Progenitor cell of endocrine pancreas (in vitro differentiated cells): ENCODE results near the gene SNAPC4. TPM values are rescaled to one million over a fixed set of nuclear protein-coding genes. Genes with fewer than 3 reads are reported as not detected.

ENCODE experiments used
- DNase-seq: peaks from one replicate; pipeline ENCODE4 v3.0.0; 2021; ENCODE audit warnings: low spot score; ENCODE audit not compliant: unreplicated experiment
- H3K27ac Mint-ChIP-seq: 2 replicates; pipeline ENCODE4 v1.8.0; 2021; ENCODE audit warnings: mild to moderate bottlenecking, moderate library complexity, mixed read lengths
- H3K27me3 Mint-ChIP-seq: 2 replicates; pipeline ENCODE4 v1.8.0; 2021; ENCODE audit warnings: mixed read lengths
- H3K36me3 Mint-ChIP-seq: 2 replicates; pipeline ENCODE4 v1.8.0; 2022; ENCODE audit warnings: mixed read lengths; ENCODE audit not compliant: insufficient read depth
- H3K4me1 Mint-ChIP-seq: 2 replicates; pipeline ENCODE4 v1.8.0; 2021; ENCODE audit warnings: low read depth, mixed read lengths
- H3K4me3 Mint-ChIP-seq: 2 replicates; pipeline ENCODE4 v1.8.0; 2021; ENCODE audit warnings: low read depth, mild to moderate bottlenecking, moderate library complexity, mixed read lengths
- H3K9me3 Mint-ChIP-seq: 2 replicates; pipeline ENCODE4 v1.8.0; 2021; ENCODE audit warnings: low read depth, mixed read lengths
- total RNA-seq: library from RNA; stranded (reverse); gene quantifications from 2 replicates; pipeline ENCODE4 v1.2.1, GENCODE V29; 2021
- TF ChIP-seq, protein P1 (sequence below): fragments of 200-600 bp; sonication (generic); IDR thresholded peaks from one replicate; pipeline ENCODE4 v1.5.0; 2021; ENCODE audit warnings: antibody characterized with exemption, mild to moderate bottlenecking; ENCODE audit not compliant: unreplicated experiment

The SNAPC4 gene
- total RNA-seq, 1 donor from 2014 or later: 22.3 TPM

DNA sequence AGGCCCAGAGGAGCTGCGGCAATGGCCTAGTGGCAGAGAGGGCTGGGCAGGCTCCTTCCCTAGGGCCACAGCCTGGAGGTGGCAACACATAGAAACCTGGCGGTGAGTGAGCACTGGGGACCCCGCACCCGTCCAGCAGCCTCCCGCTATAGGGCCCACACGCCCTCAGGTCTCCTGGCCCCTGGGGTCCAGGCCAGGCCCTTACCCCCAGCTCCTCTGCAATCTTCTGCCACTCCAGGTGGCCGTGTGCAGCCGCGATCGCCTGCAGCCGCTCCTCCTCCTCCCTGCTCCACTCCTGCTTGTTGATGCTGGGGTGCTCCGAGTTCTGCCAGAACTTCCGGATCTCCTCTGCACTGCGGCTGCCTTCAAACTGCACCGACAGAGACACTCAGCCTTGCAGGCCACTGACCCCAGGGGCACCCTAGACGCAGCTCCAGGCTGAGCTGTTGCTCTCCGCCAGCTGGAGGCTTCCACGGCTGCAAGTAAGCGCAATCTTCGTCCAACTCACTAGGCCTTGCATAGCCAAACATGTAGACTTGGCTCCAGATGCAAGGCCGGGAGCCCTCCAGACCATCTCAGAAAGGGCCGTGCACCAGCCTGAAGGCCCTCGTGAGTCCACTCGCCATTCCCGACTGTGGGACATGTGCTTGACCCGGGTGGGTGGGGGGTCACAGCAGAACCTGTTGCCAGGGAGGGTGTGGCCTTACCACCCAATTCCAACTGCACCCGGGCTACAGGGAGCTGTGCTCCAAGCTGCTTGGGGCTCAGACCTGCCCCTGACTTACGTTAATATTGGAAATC is 8.0 kb downstream of the SNAPC4 start:
- TF ChIP-seq, protein P1, sequence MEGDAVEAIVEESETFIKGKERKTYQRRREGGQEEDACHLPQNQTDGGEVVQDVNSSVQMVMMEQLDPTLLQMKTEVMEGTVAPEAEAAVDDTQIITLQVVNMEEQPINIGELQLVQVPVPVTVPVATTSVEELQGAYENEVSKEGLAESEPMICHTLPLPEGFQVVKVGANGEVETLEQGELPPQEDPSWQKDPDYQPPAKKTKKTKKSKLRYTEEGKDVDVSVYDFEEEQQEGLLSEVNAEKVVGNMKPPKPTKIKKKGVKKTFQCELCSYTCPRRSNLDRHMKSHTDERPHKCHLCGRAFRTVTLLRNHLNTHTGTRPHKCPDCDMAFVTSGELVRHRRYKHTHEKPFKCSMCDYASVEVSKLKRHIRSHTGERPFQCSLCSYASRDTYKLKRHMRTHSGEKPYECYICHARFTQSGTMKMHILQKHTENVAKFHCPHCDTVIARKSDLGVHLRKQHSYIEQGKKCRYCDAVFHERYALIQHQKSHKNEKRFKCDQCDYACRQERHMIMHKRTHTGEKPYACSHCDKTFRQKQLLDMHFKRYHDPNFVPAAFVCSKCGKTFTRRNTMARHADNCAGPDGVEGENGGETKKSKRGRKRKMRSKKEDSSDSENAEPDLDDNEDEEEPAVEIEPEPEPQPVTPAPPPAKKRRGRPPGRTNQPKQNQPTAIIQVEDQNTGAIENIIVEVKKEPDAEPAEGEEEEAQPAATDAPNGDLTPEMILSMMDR: no peak
- H3K4me1 Mint-ChIP-seq: no peaks in the 10 kb centered on the region
- H3K36me3 Mint-ChIP-seq: peaks cover 14% of the 10 kb centered on the region
- H3K9me3 Mint-ChIP-seq: no peaks in the 10 kb centered on the region
- no peak overlapping the region for H3K4me3 Mint-ChIP-seq
- H3K27ac Mint-ChIP-seq: no peak overlapping the region
- DNase-seq: no peak
- H3K27me3 Mint-ChIP-seq: no peaks in the 10 kb centered on the region

DNA sequence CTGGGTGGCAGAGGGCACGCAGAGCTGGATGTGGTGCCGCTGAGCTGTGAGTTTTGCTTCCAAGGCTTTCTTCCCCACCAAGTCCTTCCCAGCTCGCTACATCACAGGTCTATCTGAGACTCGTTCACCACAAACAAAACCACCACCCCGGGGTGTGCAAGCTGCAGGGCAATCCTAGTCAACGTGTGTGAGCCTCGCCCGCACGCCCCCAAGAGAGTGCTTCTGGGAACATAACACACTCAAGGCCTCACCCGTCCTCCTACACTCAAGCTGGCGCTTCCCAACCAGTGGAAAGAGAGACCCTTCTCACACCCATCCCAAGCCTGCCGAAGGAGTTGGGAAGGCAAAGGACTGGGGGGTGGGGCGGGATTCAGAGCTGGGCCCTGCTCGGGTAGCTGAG is 10.6 kb downstream of the SNAPC4 start:
- H3K4me3 Mint-ChIP-seq: no peak overlapping the region
- H3K36me3 Mint-ChIP-seq: peaks cover 22% of the 10 kb centered on the region
- H3K27ac Mint-ChIP-seq: no peak overlapping the region

DNA sequence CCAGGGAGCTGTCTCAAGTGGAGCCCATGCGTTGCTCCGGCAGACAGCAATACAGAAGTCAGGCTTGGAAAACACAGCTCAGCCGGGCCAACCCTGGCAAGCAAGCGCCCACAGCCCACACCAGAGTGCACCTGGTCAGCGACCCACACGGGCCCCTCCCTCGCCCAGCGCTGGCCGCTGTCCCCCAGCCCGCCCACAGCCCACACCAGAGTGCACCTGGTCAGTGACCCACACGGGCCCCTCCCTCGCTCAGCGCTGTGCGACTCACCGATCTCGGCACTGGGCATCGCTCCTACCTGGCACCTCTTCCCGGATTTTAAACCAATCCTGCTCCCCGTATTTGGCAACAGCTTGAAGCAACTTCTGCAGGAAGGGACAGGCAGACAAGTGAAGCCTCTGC is 12.8 kb downstream of the SNAPC4 start:
- H3K36me3 Mint-ChIP-seq: peaks cover 22% of the 10 kb centered on the region

More for the DNA sequence above, 10.6 kb downstream of the SNAPC4 start:
- Mint-ChIP-seq H3K9me3 (no peaks in the 10 kb centered on the region), H3K27me3 (no peaks in the 10 kb centered on the region), H3K4me1 (no peaks in the 10 kb centered on the region)
- no peak for DNase-seq
- TF ChIP-seq, protein P1: no peak

DNA sequence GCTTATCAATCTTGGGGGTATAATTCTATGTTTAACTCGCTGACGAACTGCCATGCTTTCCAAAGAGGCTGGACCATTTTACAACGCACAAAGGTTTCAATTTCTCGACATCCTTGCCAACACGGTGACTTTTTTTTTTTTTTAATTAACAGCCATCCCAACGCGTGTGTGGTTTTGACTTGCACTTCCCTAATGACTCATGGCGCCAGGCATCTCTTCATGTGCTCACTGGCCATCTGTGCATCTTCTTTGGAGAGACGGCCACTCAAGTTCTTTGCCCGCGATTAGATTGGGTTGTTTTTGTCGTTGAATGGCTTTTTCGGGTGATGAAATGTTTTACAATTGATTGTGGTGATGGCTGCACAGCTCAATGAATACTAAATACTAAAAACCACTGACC is 14.0 kb downstream of the SNAPC4 start:
- H3K27ac Mint-ChIP-seq: no peak overlapping the region
- H3K36me3 Mint-ChIP-seq: peaks cover 18% of the 10 kb centered on the region

More for the DNA sequence above, 12.8 kb downstream of the SNAPC4 start:
- no peak overlapping the region for H3K27ac Mint-ChIP-seq
- no peak for DNase-seq
- H3K4me3 Mint-ChIP-seq: no peak overlapping the region
- H3K4me1 Mint-ChIP-seq: no peaks in the 10 kb centered on the region
- no peaks in the 10 kb centered on the region for H3K27me3 Mint-ChIP-seq
- no peaks in the 10 kb centered on the region for H3K9me3 Mint-ChIP-seq
- TF ChIP-seq, protein P1: no peak

DNA sequence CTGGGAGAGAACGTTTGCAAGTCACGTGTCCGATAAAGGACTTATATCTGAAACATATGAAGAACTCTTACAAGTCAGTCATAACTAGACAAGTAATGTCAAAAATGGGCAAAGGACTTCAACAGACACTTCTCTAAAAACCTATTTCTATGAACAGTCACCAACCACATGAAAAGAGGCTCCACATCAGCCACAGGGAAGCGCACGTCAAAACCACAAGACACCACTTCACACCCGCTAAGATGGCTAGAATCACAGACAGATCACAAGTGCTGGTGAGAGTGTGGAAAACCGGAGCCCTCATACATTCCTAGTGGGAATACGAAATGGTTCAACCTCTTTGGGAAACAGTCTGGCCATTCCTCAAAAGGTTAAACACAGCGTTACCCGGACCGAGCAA is 15.0 kb downstream of the SNAPC4 start:
- peaks cover 18% of the 10 kb centered on the region for H3K36me3 Mint-ChIP-seq
- TF ChIP-seq, protein P1: no peak
- no peaks in the 10 kb centered on the region for H3K9me3 Mint-ChIP-seq

More for the DNA sequence above, 14.0 kb downstream of the SNAPC4 start:
- no peaks in the 10 kb centered on the region for H3K9me3 Mint-ChIP-seq
- no peak for DNase-seq
- TF ChIP-seq, protein P1: no peak
- H3K4me1 Mint-ChIP-seq: no peaks in the 10 kb centered on the region
- H3K4me3 Mint-ChIP-seq: no peak overlapping the region
- no peaks in the 10 kb centered on the region for H3K27me3 Mint-ChIP-seq

More for the DNA sequence above, 15.0 kb downstream of the SNAPC4 start:
- Mint-ChIP-seq H3K27ac (no peak overlapping the region), H3K4me3 (no peak overlapping the region), H3K4me1 (no peaks in the 10 kb centered on the region), H3K27me3 (no peaks in the 10 kb centered on the region)
- DNase-seq: no peak
